Activated CD4-positive, alpha-beta memory T cell treated with anti-CD3 and anti-CD28 coated beads for 36 hours (primary cell): ENCODE data around the gene ABLIM2. TPM values are rescaled to one million over a fixed set of nuclear protein-coding genes. Genes with fewer than 3 reads are reported as not detected.

Experiments used
- CTCF ChIA-PET: fragments of 350-600 bp; sonication (Branson Sonifier 250); formaldehyde crosslinking; loops from one replicate; lab custom pipeline; 2021; ENCODE audit warnings: antibody characterized with exemption, inconsistent platforms; lab: Charles Lee
- POLR2A ChIA-PET: fragments of 350-600 bp; sonication (Branson Sonifier 250); formaldehyde crosslinking; loops from one replicate; lab custom pipeline; 2021; ENCODE audit warnings: antibody characterized with exemption; lab: Charles Lee
- DNase-seq: peaks from one replicate; pipeline ENCODE4 v3.0.0-alpha.2; 2020
- H3K27ac Mint-ChIP-seq: one replicate; pipeline ENCODE4 v1.8.0; 2021; ENCODE audit warnings: mixed read lengths
- H3K27me3 Mint-ChIP-seq: one replicate; pipeline ENCODE4 v1.8.0; 2021; ENCODE audit warnings: mixed read lengths
- H3K36me3 Mint-ChIP-seq: one replicate; pipeline ENCODE4 v1.8.0; 2021; ENCODE audit warnings: mixed read lengths
- H3K4me1 Mint-ChIP-seq: one replicate; pipeline ENCODE4 v1.8.0; 2021; ENCODE audit warnings: low read depth, mixed read lengths
- H3K4me3 Mint-ChIP-seq: one replicate; pipeline ENCODE4 v1.8.0; 2021; ENCODE audit warnings: mild to moderate bottlenecking, mixed read lengths
- H3K9me3 Mint-ChIP-seq: one replicate; pipeline ENCODE4 v1.8.0; 2021; ENCODE audit warnings: mixed read lengths
- intact Hi-C: fragments of 100-400 bp; cut with micrococcal nuclease; formaldehyde crosslinking; loops from one replicate; pipeline ENCODE4 v1.15.1; 2023
- total RNA-seq, 2 experiments: library from RNA; stranded (reverse); gene quantifications; one replicate each; pipeline ENCODE4 v1.2.3, GENCODE V29; 2021

The ABLIM2 gene
- total RNA-seq, 2 experiments from 2014 or later: 0.55 to 0.63 TPM

DNA sequence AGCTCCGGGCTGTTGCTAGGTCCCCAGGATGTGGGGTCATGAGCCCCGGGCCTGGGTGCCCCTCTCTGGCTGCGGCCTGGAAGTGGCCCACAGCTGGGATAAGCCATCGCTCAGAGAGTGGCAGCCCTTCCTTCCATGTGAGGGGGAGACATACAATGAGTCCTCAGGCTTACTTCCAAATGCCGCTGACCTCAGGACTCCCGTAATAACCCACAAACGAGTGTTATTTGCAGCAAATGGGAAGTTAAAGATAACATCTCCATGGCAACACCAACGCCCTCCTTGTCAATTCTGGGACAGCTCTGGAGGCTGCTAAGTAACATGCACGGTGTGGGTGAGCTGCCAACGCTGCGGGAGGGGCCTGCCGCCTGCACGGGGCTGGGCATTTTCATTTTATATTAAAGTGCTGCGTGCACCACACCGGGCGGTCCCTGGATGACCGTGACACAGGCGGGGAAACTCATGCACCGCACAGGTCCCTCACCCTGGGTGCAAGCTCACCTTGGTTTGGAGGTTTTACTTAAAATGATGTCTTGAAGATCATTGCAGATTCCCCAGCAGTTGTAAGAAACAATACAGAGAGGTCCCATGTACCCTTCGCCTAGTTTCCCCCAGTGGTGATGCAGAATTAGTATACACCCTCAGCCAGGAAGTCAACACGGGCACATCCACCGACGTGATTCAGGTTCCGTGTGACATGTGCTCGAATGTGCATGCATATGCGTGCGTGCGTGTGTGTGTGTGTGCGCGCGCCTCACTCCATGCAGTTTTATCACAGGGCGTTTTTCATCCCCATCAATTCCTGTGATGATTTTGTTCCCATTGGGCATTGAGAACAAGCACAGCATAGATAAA is 79.4 kb downstream of the ABLIM2 start:
- Mint-ChIP-seq H3K27ac (no peak overlapping the region), H3K4me1 (no peaks in the 10 kb centered on the region), H3K27me3 (no peaks in the 10 kb centered on the region), H3K4me3 (no peak overlapping the region), H3K9me3 (no peaks in the 10 kb centered on the region), H3K36me3 (no peaks in the 10 kb centered on the region)
- POLR2A ChIA-PET: no interaction called here
- intact Hi-C loops: no loop called here
- CTCF ChIA-PET: no interaction called here
- DNase-seq: no peak

GRCh38 chr4:8078610-8079015 is 80.0 kb downstream of the ABLIM2 start:
- no peaks in the 10 kb centered on the region for H3K36me3 Mint-ChIP-seq
- POLR2A ChIA-PET: no interaction called here

GRCh38 chr4:8078109-8078494 is 80.5 kb downstream of the ABLIM2 start:
- ChIA-PET POLR2A (no interaction called here), CTCF (no interaction called here)
- Mint-ChIP-seq H3K27ac (no peak overlapping the region), H3K27me3 (no peaks in the 10 kb centered on the region), H3K9me3 (no peaks in the 10 kb centered on the region), H3K4me1 (no peaks in the 10 kb centered on the region), H3K36me3 (no peaks in the 10 kb centered on the region), H3K4me3 (no peak overlapping the region)
- no peak for DNase-seq
- intact Hi-C loops: no loop called here

More at GRCh38 chr4:8078610-8079015, 80.0 kb downstream of the ABLIM2 start:
- H3K27me3 Mint-ChIP-seq: no peaks in the 10 kb centered on the region
- CTCF ChIA-PET: no interaction called here
- DNase-seq: no peak
- no peaks in the 10 kb centered on the region for H3K4me1 Mint-ChIP-seq
- no peak overlapping the region for H3K4me3 Mint-ChIP-seq
- no peak overlapping the region for H3K27ac Mint-ChIP-seq
- no peaks in the 10 kb centered on the region for H3K9me3 Mint-ChIP-seq
- intact Hi-C loops: no loop called here

GRCh38 chr4:8077181-8078108 is 81.2 kb downstream of the ABLIM2 start:
- intact Hi-C loops: no loop called here
- CTCF ChIA-PET: no interaction called here
- no peaks in the 10 kb centered on the region for H3K4me1 Mint-ChIP-seq
- H3K9me3 Mint-ChIP-seq: no peaks in the 10 kb centered on the region
- POLR2A ChIA-PET: no interaction called here
- H3K27ac Mint-ChIP-seq: no peak overlapping the region
- no peak for DNase-seq
- no peak overlapping the region for H3K4me3 Mint-ChIP-seq
- peaks cover 2% of the 10 kb centered on the region for H3K27me3 Mint-ChIP-seq
- no peaks in the 10 kb centered on the region for H3K36me3 Mint-ChIP-seq

DNA sequence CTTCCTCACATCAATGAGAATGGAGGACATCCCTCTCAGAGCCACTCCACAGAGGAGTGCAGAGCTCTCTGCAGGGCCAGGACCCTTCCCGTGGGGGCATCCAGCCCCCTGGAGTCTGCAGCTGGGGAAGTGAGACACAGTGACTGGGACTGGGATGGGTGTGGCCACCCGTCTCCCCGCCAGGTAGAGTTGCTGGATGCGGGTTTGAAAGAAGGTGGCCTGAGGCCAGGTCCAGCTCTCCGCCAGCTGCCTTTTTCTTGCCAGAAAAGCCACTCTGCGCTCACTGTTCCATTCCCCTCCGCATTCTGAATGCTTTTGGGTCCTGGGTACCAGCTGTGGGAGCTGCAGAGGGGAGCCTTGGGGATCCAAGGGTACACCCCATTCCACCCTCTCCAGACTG is 82.6 kb downstream of the ABLIM2 start:
- POLR2A ChIA-PET: no interaction called here
- CTCF ChIA-PET: no interaction called here

DNA sequence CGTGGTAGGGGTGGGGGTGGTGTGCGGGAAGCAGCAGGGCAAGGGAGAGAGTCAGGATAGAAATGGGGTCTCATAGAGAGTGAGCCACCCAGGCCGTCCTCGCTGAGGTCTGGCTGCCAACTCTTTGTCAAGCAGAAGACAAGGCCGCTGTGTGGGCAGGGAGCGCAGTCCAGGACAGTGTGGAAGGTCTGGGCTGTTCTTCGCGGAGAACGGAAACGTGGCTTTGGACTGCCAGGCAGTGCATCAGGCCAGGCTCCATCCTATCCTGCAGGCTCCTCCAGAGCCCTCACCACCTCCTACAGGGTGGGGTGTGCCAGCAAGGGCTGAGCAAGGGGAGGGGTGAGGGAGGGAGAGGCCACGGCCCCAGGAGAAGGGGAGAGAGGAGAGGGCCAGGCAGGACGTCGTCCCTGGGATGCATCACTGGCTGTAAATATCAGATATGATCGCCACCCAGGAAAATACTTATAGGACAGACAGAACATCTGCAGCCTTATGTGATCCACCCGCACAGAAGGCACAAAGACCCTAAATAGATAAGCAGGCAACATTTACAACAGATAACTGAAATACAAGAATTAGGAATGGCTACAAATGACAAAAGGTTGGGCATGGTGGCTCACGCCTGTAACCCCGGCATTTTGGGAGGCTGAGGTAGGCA is 85.3 kb downstream of the ABLIM2 start:
- Mint-ChIP-seq H3K4me3 (no peak overlapping the region), H3K27ac (no peak overlapping the region), H3K9me3 (no peaks in the 10 kb centered on the region), H3K4me1 (no peaks in the 10 kb centered on the region), H3K27me3 (peaks cover 4% of the 10 kb centered on the region), H3K36me3 (no peaks in the 10 kb centered on the region)
- ChIA-PET POLR2A (no interaction called here), CTCF (no interaction called here)
- no peak for DNase-seq
- intact Hi-C loops: no loop called here

More for the DNA sequence above, 82.6 kb downstream of the ABLIM2 start:
- DNase-seq: no peak
- Mint-ChIP-seq H3K9me3 (no peaks in the 10 kb centered on the region), H3K36me3 (no peaks in the 10 kb centered on the region), H3K4me3 (no peak overlapping the region), H3K27me3 (peaks cover 4% of the 10 kb centered on the region), H3K4me1 (no peaks in the 10 kb centered on the region), H3K27ac (no peak overlapping the region)
- intact Hi-C loops: no loop called here

DNA sequence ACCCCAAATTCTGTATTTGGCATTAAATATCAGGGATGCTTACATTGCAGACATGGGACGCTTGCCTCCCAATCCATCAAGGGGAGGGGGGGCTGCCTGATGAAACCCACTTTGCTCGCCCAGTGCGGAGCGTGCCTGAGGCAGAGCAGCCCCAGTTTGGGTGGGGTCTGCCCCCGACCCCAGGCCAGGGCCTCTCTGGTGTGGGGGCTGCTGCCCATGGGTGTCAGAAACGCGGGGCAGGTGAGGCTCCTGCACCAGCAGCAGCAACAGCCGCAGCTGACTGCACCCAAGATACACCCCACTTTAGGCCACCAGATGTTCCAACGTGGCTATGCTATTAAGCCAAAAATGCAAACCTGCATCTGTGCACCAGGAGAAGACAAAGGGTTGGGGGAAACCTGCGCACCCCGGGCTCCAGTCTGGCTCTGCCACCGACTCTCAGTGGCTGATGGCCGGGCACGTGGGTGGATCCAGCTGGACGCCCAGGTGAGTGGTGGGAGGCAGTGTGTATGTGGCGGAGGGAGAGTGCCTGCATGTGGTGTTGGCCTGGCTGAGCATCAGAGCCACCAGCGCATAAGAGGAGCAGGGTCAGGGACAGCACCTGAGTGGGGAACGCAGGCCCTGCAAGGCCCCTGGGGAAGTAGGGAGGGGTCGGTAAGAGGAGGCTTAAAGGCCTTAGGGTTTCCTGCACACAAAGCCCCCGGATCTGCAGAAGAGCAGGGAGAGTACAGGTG is 86.2 kb downstream of the ABLIM2 start:
- ChIA-PET POLR2A (no interaction called here), CTCF (no interaction called here)
- DNase-seq: no peak
- no peaks in the 10 kb centered on the region for H3K36me3 Mint-ChIP-seq
- peaks cover 4% of the 10 kb centered on the region for H3K27me3 Mint-ChIP-seq
- no peak overlapping the region for H3K4me3 Mint-ChIP-seq
- no peak overlapping the region for H3K27ac Mint-ChIP-seq
- H3K9me3 Mint-ChIP-seq: no peaks in the 10 kb centered on the region
- intact Hi-C loops: no loop called here
- no peaks in the 10 kb centered on the region for H3K4me1 Mint-ChIP-seq

DNA sequence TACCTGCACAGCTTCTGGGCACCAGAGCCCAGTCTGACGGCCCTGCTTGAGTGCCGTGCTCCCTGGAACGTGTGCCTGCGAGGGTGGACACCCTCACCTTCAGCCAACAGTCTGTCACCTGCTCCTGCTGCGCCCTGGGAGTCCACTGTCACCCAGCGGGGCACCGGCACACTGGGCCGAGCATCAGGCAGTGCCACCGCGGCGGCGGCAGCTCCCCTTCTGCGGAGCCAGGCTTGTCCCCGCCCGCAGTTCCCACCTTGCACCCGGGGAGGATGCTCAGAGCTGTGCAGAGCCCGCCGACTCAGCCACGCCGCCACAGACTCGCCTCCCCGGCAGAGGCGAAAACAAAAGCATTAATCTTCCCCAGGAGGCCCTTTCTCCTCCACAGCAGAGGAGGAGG is 86.8 kb downstream of the ABLIM2 start:
- DNase-seq: no peak
- ChIA-PET POLR2A (interaction anchor here (0.6 kb wide), 1 partner anchor 20 kb away, joined by 5 read pairs; no protein-coding TSS in a partner anchor), CTCF (no interaction called here)
- Mint-ChIP-seq H3K27ac (no peak overlapping the region), H3K27me3 (peaks cover 4% of the 10 kb centered on the region), H3K9me3 (no peaks in the 10 kb centered on the region), H3K36me3 (no peaks in the 10 kb centered on the region), H3K4me1 (no peaks in the 10 kb centered on the region), H3K4me3 (no peak overlapping the region)
- intact Hi-C loops: no loop called here

- Mint-ChIP-seq H3K4me1 (no peaks in the 10 kb centered on the region), H3K4me3 (no peak overlapping the region), H3K36me3 (no peaks in the 10 kb centered on the region), H3K27ac (no peak overlapping the region), H3K27me3 (peaks cover 4% of the 10 kb centered on the region), H3K9me3 (no peaks in the 10 kb centered on the region)
- POLR2A ChIA-PET: interaction anchor here (0.6 kb wide), 1 partner anchor 20 kb away, joined by 5 read pairs; no protein-coding TSS in a partner anchor
- CTCF ChIA-PET: no interaction called here
- intact Hi-C loops: no loop called here
- DNase-seq: no peak
Measured at GRCh38 chr4:8070736-8071718, 87.6 kb downstream of the ABLIM2 start.

GRCh38 chr4:8069102-8069752 is 89.4 kb downstream of the ABLIM2 start:
- POLR2A ChIA-PET: no interaction called here
- DNase-seq: no peak
- intact Hi-C loops: no loop called here
- H3K27ac Mint-ChIP-seq: no peak overlapping the region
- H3K4me1 Mint-ChIP-seq: no peaks in the 10 kb centered on the region
- H3K36me3 Mint-ChIP-seq: no peaks in the 10 kb centered on the region
- H3K4me3 Mint-ChIP-seq: no peak overlapping the region
- CTCF ChIA-PET: no interaction called here
- H3K27me3 Mint-ChIP-seq: peaks cover 4% of the 10 kb centered on the region
- H3K9me3 Mint-ChIP-seq: peaks cover 12% of the 10 kb centered on the region
